Breast epithelium (tissue), 4 donors: ENCODE measurements around the gene SYT12. TPM values are rescaled to one million over a fixed set of nuclear protein-coding genes. Genes with fewer than 3 reads are reported as not detected.
"Not testable (repeated sequence)": the region's sequence is repeated elsewhere in the genome, so short reads cannot be mapped to it uniquely, and the experiment has no call there.

Experiments
- DNase-seq, 2 donors: peaks; one replicate each; pipeline ENCODE4 v3.0.0-alpha.2; 2019; ENCODE audit warnings: low spot score in 2 of 2
- H3K27ac ChIP-seq, 2 donors: fragments of 200-600 bp; sonication (generic) in 1 of 2; one replicate each; pipeline ENCODE4 v1.5.1; 2016 to 2019; ENCODE audit warnings: mild to moderate bottlenecking in 1 of 2
- H3K27me3 ChIP-seq, 2 donors: fragments of 200-600 bp; sonication (generic) in 1 of 2; one replicate each; pipeline versions ENCODE4 v1.5.1 to v1.6.0; 2017 to 2019; ENCODE audit warnings: control low read depth in 1 of 2, mild to moderate bottlenecking in 1 of 2
- H3K36me3 ChIP-seq: fragments of 200-600 bp; one replicate; pipeline ENCODE4 v1.5.1; 2019
- H3K4me1 ChIP-seq, 2 donors: fragments of 200-600 bp; sonication (generic); one replicate each; pipeline ENCODE4 v1.5.1; 2016 to 2019; ENCODE audit warnings: control low read depth in 1 of 2
- H3K4me3 ChIP-seq, 3 donors: fragments of 200-600 bp; sonication (generic); 1 replicate in 2 of 3; 2 replicates in 1 of 3; pipeline ENCODE4 v1.5.1; 2016 to 2019; ENCODE audit warnings: mild to moderate bottlenecking in 3 of 3, moderate library complexity in 2 of 3
- H3K9me3 ChIP-seq, 2 donors: fragments of 200-600 bp; sonication (generic) in 1 of 2; one replicate each; pipeline ENCODE4 v1.5.1; 2016 to 2019; ENCODE audit warnings: control low read depth in 1 of 2
- CTCF ChIP-seq, 3 donors: fragments of 450-650 bp; IDR thresholded peaks; one replicate each; pipeline ENCODE4 v1.5.1; 2016 to 2017; ENCODE audit warnings: antibody characterized with exemption in 3 of 3, mild to moderate bottlenecking in 3 of 3, moderate library complexity in 3 of 3
- POLR2A ChIP-seq: fragments of 450-650 bp; IDR thresholded peaks from one replicate; pipeline ENCODE4 v1.6.1; 2016; ENCODE audit warnings: antibody characterized with exemption, mild to moderate bottlenecking, moderate library complexity
- POLR2AphosphoS5 ChIP-seq, 3 donors: sonication (generic); formaldehyde crosslinking; IDR thresholded peaks; one replicate each; pipeline ENCODE4 v1.6.1; 2017; ENCODE audit warnings: antibody characterized with exemption in 3 of 3
- intact Hi-C: fragments of 100-400 bp; cut with DNase I; formaldehyde crosslinking; loops from one replicate; pipeline ENCODE4 v1.15.1; 2023; ENCODE audit warnings: low total_unique reads
- total RNA-seq, 3 donors: library from RNA; depleted of rRNA; stranded (reverse); fragments of >200 nt; gene quantifications; one replicate each; pipeline ENCODE4 v1.1.0, GENCODE V29; 2016

Gene SYT12
- total RNA-seq, 3 donors from 2014 or later: 0.16 to 30.3 (median 10.2) TPM

GRCh38 chr11:66987924-66988637, 34.9 kb upstream of the SYT12 start:
- no peak overlapping the region for H3K27ac ChIP-seq
- no peaks in the 10 kb centered on the region for H3K9me3 ChIP-seq
- no peak for TF ChIP-seq POLR2AphosphoS5 (IDR thresholded peaks at IDR 0.05)
- no peak overlapping the region for H3K4me3 ChIP-seq
- peaks cover 0 to 7% of the 10 kb centered on the region in 2 donors for H3K4me1 ChIP-seq
- no peaks in the 10 kb centered on the region for H3K36me3 ChIP-seq
- intact Hi-C loops: no loop called here
- no peaks in the 10 kb centered on the region for H3K27me3 ChIP-seq
- no peak for DNase-seq

- H3K27me3 ChIP-seq, H3K9me3 ChIP-seq, H3K27ac ChIP-seq, H3K4me3 ChIP-seq, intact Hi-C loops, H3K4me1 ChIP-seq, DNase-seq, H3K36me3 ChIP-seq: not testable (repeated sequence)
Observed at GRCh38 chr11:66988741-66989140, 34.2 kb upstream of the SYT12 start.

- intact Hi-C loops, H3K9me3 ChIP-seq, H3K36me3 ChIP-seq, H3K4me1 ChIP-seq, H3K27me3 ChIP-seq, H3K4me3 ChIP-seq, DNase-seq, H3K27ac ChIP-seq: not testable (repeated sequence)
Observed at GRCh38 chr11:66989360-66989759, 33.6 kb upstream of the SYT12 start.

GRCh38 chr11:66992041-66992440, 30.9 kb upstream of the SYT12 start:
- Histone ChIP-seq H3K4me3 (no peak overlapping the region), H3K9me3 (no peaks in the 10 kb centered on the region), H3K27me3 (no peaks in the 10 kb centered on the region), H3K36me3 (no peaks in the 10 kb centered on the region), H3K4me1 (no peaks in the 10 kb centered on the region), H3K27ac (no peak overlapping the region)
- no peak for DNase-seq
- TF ChIP-seq CTCF (IDR thresholded peaks at IDR 0.05) (no peak), POLR2AphosphoS5 (IDR thresholded peaks at IDR 0.05) (no peak), POLR2A (no peak)
- intact Hi-C loops: no loop called here

GRCh38 chr11:66996609-66997273, 26.2 kb upstream of the SYT12 start:
- H3K27me3 ChIP-seq: no peaks in the 10 kb centered on the region
- H3K9me3 ChIP-seq: no peaks in the 10 kb centered on the region
- intact Hi-C loops: no loop called here
- H3K36me3 ChIP-seq: no peaks in the 10 kb centered on the region
- TF ChIP-seq POLR2AphosphoS5 (IDR thresholded peaks at IDR 0.05) (no peak), CTCF (IDR thresholded peaks at IDR 0.05) (no peak), POLR2A (no peak)
- DNase-seq: no peak
- no peak overlapping the region for H3K27ac ChIP-seq
- no peak overlapping the region for H3K4me3 ChIP-seq
- no peaks in the 10 kb centered on the region for H3K4me1 ChIP-seq

- no peak for DNase-seq
- H3K4me1 ChIP-seq: no peaks in the 10 kb centered on the region
- intact Hi-C loops: loop anchor here (2.0 kb wide), 1 partner anchor 73 kb away; no protein-coding TSS in a partner anchor
- H3K36me3 ChIP-seq: no peaks in the 10 kb centered on the region
- H3K27me3 ChIP-seq: no peaks in the 10 kb centered on the region
- H3K27ac ChIP-seq: no peak overlapping the region
- no peak for TF ChIP-seq POLR2AphosphoS5 (IDR thresholded peaks at IDR 0.05)
- H3K9me3 ChIP-seq: no peaks in the 10 kb centered on the region
- no peak overlapping the region for H3K4me3 ChIP-seq
Observed at GRCh38 chr11:66999555-66999954, 23.4 kb upstream of the SYT12 start.

- Histone ChIP-seq H3K4me3 (no peak overlapping the region), H3K27ac (no peak overlapping the region), H3K4me1 (no peaks in the 10 kb centered on the region), H3K27me3 (no peaks in the 10 kb centered on the region), H3K9me3 (no peaks in the 10 kb centered on the region), H3K36me3 (no peaks in the 10 kb centered on the region)
- no peak for DNase-seq
- no peak for TF ChIP-seq POLR2AphosphoS5 (IDR thresholded peaks at IDR 0.05)
- TF ChIP-seq POLR2A: no peak
- TF ChIP-seq CTCF (IDR thresholded peaks at IDR 0.05): no peak
- intact Hi-C loops: no loop called here
Observed at GRCh38 chr11:67001332-67001731, 21.6 kb upstream of the SYT12 start.
